Hepatic stellate cell (primary cell): ENCODE data around the gene KLHL14.

Source experiments
- DNase-seq: peaks from one replicate; pipeline ENCODE4 v3.0.0; 2011; ENCODE audit warnings: low spot score

The KLHL14 gene

GRCh38 chr18:32770054-32770665 lies 2.7 kb downstream of the KLHL14 start:
- DNase-seq = no peak

- DNase-seq = no peak
These were observed 3.2 kb downstream of the KLHL14 start for GRCh38 chr18:32769586-32770053.

GRCh38 chr18:32769071-32769585 lies 3.7 kb downstream of the KLHL14 start:
- no peak for DNase-seq

GRCh38 chr18:32767400-32767799 lies 5.4 kb downstream of the KLHL14 start:
- no peak for DNase-seq

- no peak for DNase-seq
These were observed 8.1 kb downstream of the KLHL14 start for GRCh38 chr18:32764611-32765244.

- no peak for DNase-seq
These were observed 9.5 kb downstream of the KLHL14 start for GRCh38 chr18:32763293-32763692.

- DNase-seq = no peak
These were observed 11.6 kb downstream of the KLHL14 start for GRCh38 chr18:32761231-32761630.

GRCh38 chr18:32760391-32760790 lies 12.4 kb downstream of the KLHL14 start:
- DNase-seq = no peak

GRCh38 chr18:32759611-32760167 lies 13.1 kb downstream of the KLHL14 start:
- no peak for DNase-seq

- no peak for DNase-seq
These were observed 18.1 kb downstream of the KLHL14 start for GRCh38 chr18:32754508-32755263.

- no peak for DNase-seq
These were observed 19.1 kb downstream of the KLHL14 start for GRCh38 chr18:32753656-32754260.

GRCh38 chr18:32750328-32750727 lies 22.5 kb downstream of the KLHL14 start:
- DNase-seq = no peak

GRCh38 chr18:32749809-32750208 lies 23.0 kb downstream of the KLHL14 start:
- no peak for DNase-seq

GRCh38 chr18:32742579-32742978 lies 30.2 kb downstream of the KLHL14 start:
- no peak for DNase-seq

- DNase-seq = no peak
These were observed 37.0 kb downstream of the KLHL14 start for GRCh38 chr18:32735781-32736180.

GRCh38 chr18:32734442-32734841 lies 38.4 kb downstream of the KLHL14 start:
- DNase-seq = no peak

- DNase-seq = no peak
These were observed 40.7 kb downstream of the KLHL14 start for GRCh38 chr18:32732165-32732564.

- no peak for DNase-seq
These were observed 42.2 kb downstream of the KLHL14 start for GRCh38 chr18:32730620-32731091.

- no peak for DNase-seq
These were observed 42.8 kb downstream of the KLHL14 start for GRCh38 chr18:32730068-32730467.

GRCh38 chr18:32724071-32724749 lies 48.6 kb downstream of the KLHL14 start:
- no peak for DNase-seq

- no peak for DNase-seq
These were observed 50.5 kb downstream of the KLHL14 start for GRCh38 chr18:32722279-32722678.
